HepG2 (cell line): ENCODE data around the gene PXK. TPM values are rescaled to one million over a fixed set of nuclear protein-coding genes. Genes with fewer than 3 reads are reported as not detected.

Experiments used
- ATAC-seq: fragments of 200-7000 bp; cut with Tn5 transposase; 3 replicates; pipeline ENCODE4 v1.9.1; 2020; ENCODE audit warnings: mild to moderate bottlenecking, moderate library complexity
- BruUV-seq: library from RNA; stranded (reverse); fragments of 400-500 nt; replicated peaks from 2 replicates; lab custom pipeline; 2021; lab: Mats Ljungman, UMichigan
- CTCF ChIA-PET: fragments of 300-600 bp; formaldehyde crosslinking; extraction: SDS; loops from one replicate; lab custom pipeline; 2021; ENCODE audit warnings: low total read pairs, inconsistent platforms, low intra/inter-chr PET ratio; lab: Yijun Ruan, JAX
- POLR2A ChIA-PET: fragments of 350-600 bp; sonication (Branson Sonifier 250); formaldehyde crosslinking; loops from one replicate; lab custom pipeline; 2020; ENCODE audit warnings: antibody characterized with exemption, inconsistent platforms; lab: Yijun Ruan, JAX
- DNase-seq: peaks from one replicate; pipeline ENCODE4 v3.0.0-alpha.2; 2015; ENCODE audit warnings: low spot score
- FAIRE-seq: peaks from 3 replicates; lab custom pipeline; 2011; peaks lifted over from hg19 to GRCh38; lab: Jason Lieb, UNC
- H2AFZ ChIP-seq: one replicate; pipeline ENCODE4 v1.6.1; 2011; ENCODE audit warnings: low read length, inconsistent platforms
- H3K27ac ChIP-seq: fragments of 300-600 bp; 3 replicates; pipeline ENCODE4 v1.8.0; 2011; ENCODE audit warnings: mixed run types, mild to moderate bottlenecking, mixed read lengths, low read length, inconsistent platforms; ENCODE audit not compliant: insufficient read depth; ENCODE audit errors: extremely low read length
- H3K27me3 ChIP-seq, 2 experiments: fragments of 200-600 bp in 1 of 2; 2 replicates in 1 of 2; 3 replicates in 1 of 2; pipeline versions ENCODE4 v1.6.0 to v1.8.0; 2011; ENCODE audit warnings: low read length in 2 of 2, mild to moderate bottlenecking in 2 of 2, moderate library complexity in 2 of 2, inconsistent platforms in 1 of 2; ENCODE audit not compliant: insufficient read depth in 2 of 2, control insufficient read depth in 1 of 2
- H3K36me3 ChIP-seq, 2 experiments: fragments of 200-600 bp in 1 of 2; replicated peaks in 1 of 2; 2 replicates in 1 of 2; 3 replicates in 1 of 2; pipeline versions ENCODE4 v1.5.1 to v1.8.0; 2011; ENCODE audit warnings: low read length in 2 of 2, inconsistent platforms in 1 of 2; ENCODE audit not compliant: insufficient read depth in 2 of 2, control insufficient read depth in 1 of 2
- H3K4me1 ChIP-seq: 2 replicates; pipeline ENCODE4 v1.5.1; 2012; ENCODE audit warnings: low read length, inconsistent platforms; ENCODE audit not compliant: insufficient read depth
- H3K4me2 ChIP-seq: 2 replicates; pipeline ENCODE4 v1.6.0; 2011; ENCODE audit warnings: low read depth, low read length, inconsistent platforms
- H3K4me3 ChIP-seq, 3 experiments: fragments of 200-600 bp in 1 of 3; sonication (generic), shearing (Covaris generic) in 1 of 3; replicated peaks in 1 of 3; 2 replicates each; pipeline ENCODE4 v1.5.1; 2011 to 2016; ENCODE audit warnings: low read length in 3 of 3, inconsistent platforms in 2 of 3, low read depth in 2 of 3, mild to moderate bottlenecking in 2 of 3, control low read depth in 1 of 3, mixed read lengths in 1 of 3; ENCODE audit not compliant: insufficient read depth in 1 of 3
- H3K79me2 ChIP-seq: one replicate; pipeline ENCODE4 v1.6.1; 2011; ENCODE audit warnings: low read length, inconsistent platforms; ENCODE audit not compliant: insufficient read depth
- H3K9ac ChIP-seq: 2 replicates; pipeline ENCODE4 v1.6.0; 2011; ENCODE audit warnings: mild to moderate bottlenecking, low read depth, low read length, inconsistent platforms; ENCODE audit not compliant: insufficient read depth
- H3K9me3 ChIP-seq: 2 replicates; pipeline ENCODE4 v1.5.1; 2012; ENCODE audit warnings: mild to moderate bottlenecking, low read length
- H4K20me1 ChIP-seq: 2 replicates; pipeline ENCODE4 v1.6.0; 2011; ENCODE audit warnings: inconsistent platforms, mild to moderate bottlenecking, low read length, moderate library complexity; ENCODE audit not compliant: insufficient read depth
- CBFB ChIP-seq: sonication (generic); formaldehyde crosslinking; IDR thresholded peaks from 2 replicates; pipeline ENCODE4 v1.4.0; 2020; ENCODE audit warnings: missing genetic modification reagents
- CBX2 ChIP-seq, 2 experiments: fragments of 200-600 bp in 1 of 2; sonication (generic); formaldehyde crosslinking in 1 of 2; IDR thresholded peaks; 2 replicates each; pipeline versions ENCODE4 v1.7.0 to v1.8.1; 2018 to 2022; ENCODE audit warnings: low read depth in 2 of 2, low read length in 1 of 2, mild to moderate bottlenecking in 1 of 2, missing genetic modification reagents in 1 of 2
- FOXA3 ChIP-seq: IDR thresholded peaks from 2 replicates; pipeline ENCODE4 v1.6.1; 2016; ENCODE audit warnings: missing genetic modification reagents, missing compliant biosample characterization
- GABPA ChIP-seq, 2 experiments: IDR thresholded peaks; 2 replicates each; pipeline ENCODE4 v1.6.1; 2011 to 2016; ENCODE audit warnings: low read depth in 2 of 2, low read length in 1 of 2, missing biosample characterization in 1 of 2, missing genetic modification characterization in 1 of 2
- ONECUT2 ChIP-seq: sonication (generic); formaldehyde crosslinking; IDR thresholded peaks from 2 replicates; pipeline ENCODE4 v1.4.0; 2020; ENCODE audit warnings: missing genetic modification reagents
- ZNF614 ChIP-seq: IDR thresholded peaks from 2 replicates; pipeline ENCODE4 v1.6.1; 2018; ENCODE audit warnings: missing biosample characterization, missing genetic modification reagents, inconsistent platforms, borderline replicate concordance
- ZNF619 ChIP-seq: sonication (generic); formaldehyde crosslinking; IDR thresholded peaks from 2 replicates; pipeline ENCODE4 v1.4.0; 2020; ENCODE audit warnings: mild to moderate bottlenecking, missing genetic modification reagents
- ZNF7 ChIP-seq: IDR thresholded peaks from 2 replicates; pipeline ENCODE4 v1.6.1; 2016; ENCODE audit warnings: missing biosample characterization, missing genetic modification reagents
- WGBS: methylation state at CpG from one replicate; pipeline ENCODE4 v1.1.6; 2017; ENCODE audit warnings: low lambda C conversion rate; 5-methylcytosine and 5-hydroxymethylcytosine counted together
- in situ Hi-C: cut with HindIII; loops from 2 replicates; pipeline ENCODE4 v1.10.0; 2017; ENCODE audit warnings: low pct_unique_long_range_greater_than_20kb; ENCODE audit not compliant: extremely low pct_ligation_motif_present
- intact Hi-C: fragments of 100-400 bp; cut with micrococcal nuclease; formaldehyde crosslinking; loops from one replicate; pipeline ENCODE4 v1.10.0; 2022; ENCODE audit not compliant: unreplicated experiment
- polyA plus RNA-seq, 8 experiments: library from polyadenylated mRNA; depleted of rRNA in 3 of 8; stranded (reverse) in 7 of 8; unstranded in 1 of 8; fragments of >200 nt; fragmentation: Illumina TruSeq in 4 of 8; extraction: Trizol in 4 of 8; gene quantifications; 2 replicates each; pipeline versions ENCODE4 v1.2.1 to v1.2.3, GENCODE V29; 2011 to 2016; ENCODE audit warnings: low read depth in 4 of 8, missing spikeins in 1 of 8, mixed read lengths in 1 of 8; ENCODE audit not compliant: insufficient read depth in 1 of 8
- total RNA-seq, 5 experiments: library from RNA; depleted of rRNA; stranded (reverse); fragments of >200 nt; fragmentation: Illumina TruSeq; extraction: Trizol; gene quantifications; 2 replicates each; pipeline ENCODE4 v1.2.3, GENCODE V29; 2016; ENCODE audit warnings: low read depth in 1 of 5
- TF ChIP-seq, protein P1 (sequence below): IDR thresholded peaks from 2 replicates; pipeline ENCODE4 v1.6.1; 2016
- TF ChIP-seq, protein P2 (sequence below): sonication (generic); formaldehyde crosslinking; IDR thresholded peaks from 2 replicates; pipeline ENCODE4 v1.8.1; 2022; ENCODE audit warnings: mild to moderate bottlenecking, missing genetic modification reagents
- TF ChIP-seq, protein P3 (sequence below): sonication (generic); formaldehyde crosslinking; IDR thresholded peaks from 2 replicates; pipeline ENCODE4 v1.5.0; 2020; ENCODE audit warnings: missing genetic modification reagents

Gene PXK
- total and polyA plus RNA-seq, 2 of the 13 experiments (the other 11 are each of a cell fraction or from before 2014, with no cell fraction given), result 6.4 to 18.6 TPM

GRCh38 chr3:58434168-58434504, 101.4 kb downstream of the PXK start (continued):
- TF ChIP-seq GABPA (IDR thresholded peaks at IDR 0.05; ENCODE audit: low read depth, low read length) (no peak), GABPA (CRISPR knock-in tag; IDR thresholded peaks at IDR 0.05; ENCODE audit: low read depth) (0 out of 2 replicates have a peak, but pooled peaks have one; percentile 3), ZNF619 (CRISPR knock-in tag) (no peak), CBX2 (IDR thresholded peaks at IDR 0.05; ENCODE audit: low read depth, low read length) (no peak), CBX2 (CRISPR knock-in tag; IDR thresholded peaks at IDR 0.05; ENCODE audit: low read depth) (no peak), ONECUT2 (CRISPR knock-in tag) (0 out of 2 replicates have a peak, but pooled peaks have one; percentile 0), CBFB (0 out of 2 replicates have a peak, but pooled peaks have one; percentile 3)

DNA sequence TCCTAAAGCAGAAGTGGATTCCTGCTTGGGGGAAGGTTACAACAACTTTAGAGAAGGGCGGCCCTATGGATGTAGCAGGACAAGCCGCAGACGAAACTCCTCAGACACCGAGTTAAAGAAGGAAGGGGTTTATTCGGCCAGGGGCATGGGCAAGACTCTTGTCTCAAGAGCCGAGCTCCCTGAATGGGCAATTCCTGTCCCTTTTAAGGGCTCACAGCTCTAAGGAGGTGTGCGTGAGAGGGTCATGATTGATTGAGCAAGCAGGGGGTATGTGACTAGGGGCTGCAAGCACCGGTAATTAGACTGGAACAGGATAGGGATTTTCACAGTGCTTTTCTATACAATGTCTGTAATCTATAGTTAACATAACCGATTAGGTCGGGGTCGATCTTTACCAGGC, 101.8 kb downstream of the PXK start:
- no peak for DNase-seq
- BruUV-seq, result no TSS peak
- peaks cover 53% of the 10 kb centered on the region for H3K4me1 ChIP-seq
- TF ChIP-seq, protein P1, sequence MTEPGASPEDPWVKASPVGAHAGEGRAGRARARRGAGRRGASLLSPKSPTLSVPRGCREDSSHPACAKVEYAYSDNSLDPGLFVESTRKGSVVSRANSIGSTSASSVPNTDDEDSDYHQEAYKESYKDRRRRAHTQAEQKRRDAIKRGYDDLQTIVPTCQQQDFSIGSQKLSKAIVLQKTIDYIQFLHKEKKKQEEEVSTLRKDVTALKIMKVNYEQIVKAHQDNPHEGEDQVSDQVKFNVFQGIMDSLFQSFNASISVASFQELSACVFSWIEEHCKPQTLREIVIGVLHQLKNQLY (CRISPR knock-in tag), result no peak
- TF ChIP-seq, protein P2, sequence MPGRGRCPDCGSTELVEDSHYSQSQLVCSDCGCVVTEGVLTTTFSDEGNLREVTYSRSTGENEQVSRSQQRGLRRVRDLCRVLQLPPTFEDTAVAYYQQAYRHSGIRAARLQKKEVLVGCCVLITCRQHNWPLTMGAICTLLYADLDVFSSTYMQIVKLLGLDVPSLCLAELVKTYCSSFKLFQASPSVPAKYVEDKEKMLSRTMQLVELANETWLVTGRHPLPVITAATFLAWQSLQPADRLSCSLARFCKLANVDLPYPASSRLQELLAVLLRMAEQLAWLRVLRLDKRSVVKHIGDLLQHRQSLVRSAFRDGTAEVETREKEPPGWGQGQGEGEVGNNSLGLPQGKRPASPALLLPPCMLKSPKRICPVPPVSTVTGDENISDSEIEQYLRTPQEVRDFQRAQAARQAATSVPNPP, result no peak
- TF ChIP-seq ZNF614 (CRISPR knock-in tag), result no peak
- TF ChIP-seq, protein P3, sequence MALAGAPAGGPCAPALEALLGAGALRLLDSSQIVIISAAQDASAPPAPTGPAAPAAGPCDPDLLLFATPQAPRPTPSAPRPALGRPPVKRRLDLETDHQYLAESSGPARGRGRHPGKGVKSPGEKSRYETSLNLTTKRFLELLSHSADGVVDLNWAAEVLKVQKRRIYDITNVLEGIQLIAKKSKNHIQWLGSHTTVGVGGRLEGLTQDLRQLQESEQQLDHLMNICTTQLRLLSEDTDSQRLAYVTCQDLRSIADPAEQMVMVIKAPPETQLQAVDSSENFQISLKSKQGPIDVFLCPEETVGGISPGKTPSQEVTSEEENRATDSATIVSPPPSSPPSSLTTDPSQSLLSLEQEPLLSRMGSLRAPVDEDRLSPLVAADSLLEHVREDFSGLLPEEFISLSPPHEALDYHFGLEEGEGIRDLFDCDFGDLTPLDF, result no peak
- TF ChIP-seq FOXA3 (CRISPR knock-in tag), result no peak
- TF ChIP-seq ZNF7 (CRISPR knock-in tag), result no peak
- TF ChIP-seq, all 625 proteins: peak for 0
- intact Hi-C loops, result loop anchor here (5.0 kb wide), 1 partner anchor 58 kb away; the partner anchor contains the start of gene KCTD6
- FAIRE-seq (no peak), ATAC-seq (no peak)
- Histone ChIP-seq H3K27ac (peak overlapping the region; percentile 80), H3K4me2 (peak overlapping the region; percentile 90), H3K36me3 (peaks cover 4 to 28% of the 10 kb centered on the region in 2 experiments), H3K9me3 (no peaks in the 10 kb centered on the region), H4K20me1 (no peaks in the 10 kb centered on the region), H2AFZ (no peak overlapping the region), H3K4me3 (peak overlapping the region in 1 of 3 experiments; percentile 56; a peak in 1 of 6 replicates), H3K79me2 (peaks cover 19% of the 10 kb centered on the region), H3K9ac (peak overlapping the region; percentile 74), H3K27me3 (peaks cover 0 to 1% of the 10 kb centered on the region in 2 experiments; a peak in 1 of 5 replicates)
- in situ Hi-C loops, result no loop called here
- 90% methylated on average over 11 of the region's 11 CpGs for WGBS
- POLR2A ChIA-PET, result interaction anchor here (0.8 to 1.9 kb wide), 4 partner anchors 10 to 92 kb away, joined by 3 to 11 read pairs (median 7); no protein-coding TSS in a partner anchor
- CTCF ChIA-PET, result no interaction called here
